ENCODE data around the gene PLEKHH1.

DNA sequence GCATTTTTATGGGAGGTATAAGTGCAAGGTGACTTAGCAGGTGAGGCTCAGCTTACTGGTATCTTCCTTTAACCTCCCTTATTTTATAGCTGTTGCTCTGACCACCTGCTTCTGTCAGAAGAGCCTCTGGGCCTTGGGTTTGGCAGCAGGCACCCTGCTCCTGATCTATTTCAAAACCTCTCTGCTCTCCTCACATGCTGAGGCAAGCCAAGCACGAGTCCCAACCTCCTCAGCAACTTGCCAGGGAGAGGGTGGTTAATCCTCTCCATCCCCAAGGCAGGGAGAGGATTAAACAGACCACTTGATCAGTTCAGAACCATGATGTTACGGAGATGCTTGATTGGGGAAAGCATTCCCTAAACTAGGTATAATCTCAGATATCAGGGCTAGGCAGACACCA is 5.4 kb downstream of the PLEKHH1 start:
- TF ChIP-seq POLR2A (IDR thresholded peaks at IDR 0.05) (no peak), EP300 (IDR thresholded peaks at IDR 0.05) (no peak)
- TF ChIP-seq, protein P1, sequence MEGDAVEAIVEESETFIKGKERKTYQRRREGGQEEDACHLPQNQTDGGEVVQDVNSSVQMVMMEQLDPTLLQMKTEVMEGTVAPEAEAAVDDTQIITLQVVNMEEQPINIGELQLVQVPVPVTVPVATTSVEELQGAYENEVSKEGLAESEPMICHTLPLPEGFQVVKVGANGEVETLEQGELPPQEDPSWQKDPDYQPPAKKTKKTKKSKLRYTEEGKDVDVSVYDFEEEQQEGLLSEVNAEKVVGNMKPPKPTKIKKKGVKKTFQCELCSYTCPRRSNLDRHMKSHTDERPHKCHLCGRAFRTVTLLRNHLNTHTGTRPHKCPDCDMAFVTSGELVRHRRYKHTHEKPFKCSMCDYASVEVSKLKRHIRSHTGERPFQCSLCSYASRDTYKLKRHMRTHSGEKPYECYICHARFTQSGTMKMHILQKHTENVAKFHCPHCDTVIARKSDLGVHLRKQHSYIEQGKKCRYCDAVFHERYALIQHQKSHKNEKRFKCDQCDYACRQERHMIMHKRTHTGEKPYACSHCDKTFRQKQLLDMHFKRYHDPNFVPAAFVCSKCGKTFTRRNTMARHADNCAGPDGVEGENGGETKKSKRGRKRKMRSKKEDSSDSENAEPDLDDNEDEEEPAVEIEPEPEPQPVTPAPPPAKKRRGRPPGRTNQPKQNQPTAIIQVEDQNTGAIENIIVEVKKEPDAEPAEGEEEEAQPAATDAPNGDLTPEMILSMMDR (IDR thresholded peaks at IDR 0.05) = no peak

Measured in tibial nerve (tissue), 4 donors.